HUDEP-2 (cell line): Measurements from ENCODE around the gene SIK2.
"Not testable (repeated sequence)": the region's sequence is repeated elsewhere in the genome, so short reads cannot be mapped to it uniquely, and the experiment has no call there.

Experiments used
- DNase-seq, 76 experiments: peaks; one replicate each; lab custom pipeline; 2025; ENCODE audit not compliant: unreplicated experiment in 76 of 76; lab: John Stamatoyannopoulos, UW

SIK2 gene

DNA sequence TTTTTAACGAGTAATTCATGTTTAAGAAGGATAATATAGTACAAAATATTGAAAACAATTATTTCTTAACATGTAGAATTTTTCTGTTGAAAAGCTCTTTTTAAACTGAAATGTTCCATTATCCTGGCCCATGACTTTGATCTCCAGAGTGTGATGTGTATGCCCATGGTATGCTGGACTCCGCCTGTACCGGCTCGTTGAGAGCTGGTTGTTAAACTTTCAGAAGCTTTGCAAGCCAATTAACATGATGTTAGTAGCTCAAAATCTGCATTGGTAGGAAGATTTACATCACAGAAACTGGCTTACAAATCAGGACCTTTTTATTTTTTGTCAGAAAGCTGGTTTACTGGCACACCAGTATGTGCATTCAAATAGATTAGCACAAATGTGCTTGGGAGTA is 15.0 kb downstream of the SIK2 start:
- no peak for DNase-seq

GRCh38 chr11:111620518-111620917 is 18.3 kb downstream of the SIK2 start:
- DNase-seq, result no peak

- DNase-seq, result peak in 4 of 76 experiments; percentile 7 to 26 (median 12)
These were observed 21.3 kb downstream of the SIK2 start for GRCh38 chr11:111623527-111624030.

- no peak for DNase-seq
These were observed 22.4 kb downstream of the SIK2 start for GRCh38 chr11:111624608-111625007.

GRCh38 chr11:111627591-111627990 is 25.3 kb downstream of the SIK2 start:
- DNase-seq, result no peak

GRCh38 chr11:111629499-111629898 is 27.2 kb downstream of the SIK2 start:
- no peak for DNase-seq

- no peak for DNase-seq
These were observed 28.9 kb downstream of the SIK2 start for GRCh38 chr11:111631024-111631665.

DNA sequence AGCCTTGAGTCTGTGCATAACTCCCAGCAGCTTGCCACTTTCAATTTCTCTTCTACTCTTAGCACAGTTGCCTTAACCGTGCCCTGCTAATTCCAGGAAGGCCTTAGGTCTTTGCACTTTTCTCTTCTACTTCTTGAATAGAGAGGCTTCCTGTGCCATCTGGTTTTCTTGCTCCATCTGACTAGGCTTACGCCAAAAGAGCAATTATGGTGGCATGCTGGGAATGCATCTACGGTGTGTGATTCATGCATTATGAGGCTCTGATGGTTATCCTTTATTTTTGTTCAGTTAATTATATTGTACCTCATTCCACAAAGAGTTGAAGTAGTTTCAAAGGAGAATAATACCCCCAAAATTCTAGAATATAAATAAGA is 29.4 kb downstream of the SIK2 start:
- no peak for DNase-seq

DNA sequence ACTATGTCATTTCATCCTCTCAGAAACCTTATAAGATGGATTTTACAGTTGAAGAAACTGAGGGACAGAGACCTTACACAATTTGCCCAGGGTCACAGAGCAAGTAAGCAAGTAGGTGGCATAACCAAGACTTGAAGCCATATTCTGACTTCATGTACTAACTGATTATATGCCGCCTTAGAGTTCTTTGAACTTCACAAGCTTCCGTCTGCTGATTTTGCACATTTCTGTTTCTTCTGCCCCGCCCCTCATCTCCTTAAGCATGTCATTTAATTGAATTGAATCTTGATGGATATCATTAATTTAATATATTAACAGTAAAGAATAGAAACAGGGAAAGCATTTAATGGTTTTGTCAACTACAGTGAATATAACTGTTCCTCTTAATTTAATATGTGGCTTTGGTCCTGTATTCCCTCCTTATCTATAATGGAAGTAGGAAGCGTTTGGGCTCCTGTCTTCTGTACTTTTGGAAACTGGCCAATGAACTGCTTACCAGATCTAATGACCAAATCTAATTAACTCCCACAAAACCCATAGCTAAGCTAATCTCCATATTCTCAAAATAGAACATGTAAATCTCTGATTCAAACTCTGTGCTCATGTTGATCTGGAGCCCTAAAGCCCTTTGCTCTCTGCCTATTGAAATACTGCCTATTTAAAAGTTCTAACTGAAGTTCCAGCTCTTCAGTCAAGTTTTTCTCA is 30.4 kb downstream of the SIK2 start:
- no peak for DNase-seq

DNA sequence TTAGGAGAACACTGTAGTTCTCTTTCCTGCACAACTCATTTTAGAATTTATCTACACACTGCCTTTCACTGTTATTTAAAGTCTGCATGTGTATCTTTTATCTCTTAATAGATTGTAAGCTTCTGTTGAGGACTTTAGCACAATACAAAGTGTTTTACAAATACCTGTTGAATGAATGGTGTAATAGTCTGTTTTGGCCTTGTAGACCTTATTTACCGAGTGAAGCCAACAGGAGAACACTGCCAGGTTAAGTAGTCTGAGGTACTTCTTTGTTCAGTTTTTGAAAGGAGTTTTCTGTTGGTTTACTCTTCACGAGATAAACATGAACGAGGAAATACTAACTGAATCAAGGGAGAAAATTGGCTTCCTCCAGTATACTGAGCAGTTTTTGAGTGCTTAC is 31.0 kb downstream of the SIK2 start:
- DNase-seq, result no peak

DNA sequence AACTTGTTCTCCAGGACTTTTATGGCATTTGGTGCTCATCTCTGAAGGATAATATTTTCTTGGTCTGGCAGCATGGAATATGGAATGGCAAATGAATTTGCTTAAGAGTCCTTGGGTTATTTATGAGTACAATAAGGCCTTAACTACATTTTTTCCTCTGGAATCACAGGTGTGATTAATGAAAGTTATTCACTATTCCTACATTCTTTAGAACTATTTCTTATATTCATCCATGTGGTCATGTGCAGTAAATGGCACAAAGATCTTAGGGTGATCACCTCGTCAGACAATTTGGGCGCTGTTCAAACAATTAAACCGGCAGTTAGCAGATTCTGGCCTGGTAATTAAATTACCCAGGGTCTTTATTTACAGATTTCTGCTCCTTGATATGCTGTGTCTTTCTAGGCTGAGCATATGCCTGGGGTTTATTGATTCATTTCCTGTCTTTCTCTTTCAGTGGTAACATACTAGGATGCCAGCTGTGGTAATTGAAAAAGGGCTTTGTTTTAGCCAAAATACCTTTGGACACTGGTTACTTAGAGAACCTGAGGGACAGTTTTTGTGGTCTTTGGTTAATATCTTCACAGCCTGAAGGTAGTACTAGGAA is 31.6 kb downstream of the SIK2 start:
- DNase-seq, result no peak

GRCh38 chr11:111634981-111635705 is 32.9 kb downstream of the SIK2 start:
- no peak for DNase-seq

- peak in 37 of 76 experiments; percentile 1 to 67 (median 26) for DNase-seq
These were observed 33.4 kb downstream of the SIK2 start for GRCh38 chr11:111635706-111636045.

DNA sequence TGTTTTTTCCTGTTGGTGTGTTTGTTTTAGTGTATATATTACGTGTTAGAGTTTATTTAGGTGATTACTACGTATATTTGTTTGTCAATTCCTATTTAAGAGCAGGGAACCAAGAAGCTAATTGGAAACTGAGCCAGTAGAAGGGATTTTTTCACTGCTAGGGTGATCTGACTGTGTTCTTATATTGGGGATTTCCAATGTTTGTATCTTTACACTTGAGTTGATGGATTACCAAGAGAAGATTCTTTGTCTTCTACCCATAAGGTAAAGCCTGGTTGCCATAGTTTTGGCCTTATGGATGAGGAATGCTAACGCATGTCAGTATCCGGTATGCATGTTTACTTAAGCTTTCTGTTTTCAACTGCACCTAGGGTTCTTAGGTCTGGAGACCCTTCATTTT is 35.6 kb downstream of the SIK2 start:
- DNase-seq, result no peak

GRCh38 chr11:111639226-111639925 is 37.1 kb downstream of the SIK2 start:
- no peak for DNase-seq

- no peak for DNase-seq
These were observed 39.2 kb downstream of the SIK2 start for GRCh38 chr11:111641339-111642015.

- DNase-seq, result no peak
These were observed 40.3 kb downstream of the SIK2 start for GRCh38 chr11:111642542-111642941.

DNA sequence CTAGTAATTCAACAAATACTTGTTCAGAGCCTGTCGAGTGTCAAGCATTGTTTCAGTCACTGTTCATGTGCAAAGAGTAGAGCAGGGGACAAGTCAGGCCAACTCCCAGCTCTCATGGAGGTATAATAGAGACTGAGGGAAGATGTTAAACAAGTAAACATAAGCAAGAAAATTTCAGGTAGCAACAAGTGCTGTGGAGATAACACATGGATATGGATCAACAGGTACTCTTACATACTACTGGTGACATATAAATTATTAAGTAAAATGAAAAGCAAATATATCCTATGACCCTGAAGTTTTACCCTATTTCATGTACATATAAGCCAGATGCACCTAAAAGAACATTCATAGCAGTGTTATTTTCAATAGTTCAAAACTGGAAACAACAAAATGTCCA is 42.7 kb downstream of the SIK2 start:
- no peak for DNase-seq

DNA sequence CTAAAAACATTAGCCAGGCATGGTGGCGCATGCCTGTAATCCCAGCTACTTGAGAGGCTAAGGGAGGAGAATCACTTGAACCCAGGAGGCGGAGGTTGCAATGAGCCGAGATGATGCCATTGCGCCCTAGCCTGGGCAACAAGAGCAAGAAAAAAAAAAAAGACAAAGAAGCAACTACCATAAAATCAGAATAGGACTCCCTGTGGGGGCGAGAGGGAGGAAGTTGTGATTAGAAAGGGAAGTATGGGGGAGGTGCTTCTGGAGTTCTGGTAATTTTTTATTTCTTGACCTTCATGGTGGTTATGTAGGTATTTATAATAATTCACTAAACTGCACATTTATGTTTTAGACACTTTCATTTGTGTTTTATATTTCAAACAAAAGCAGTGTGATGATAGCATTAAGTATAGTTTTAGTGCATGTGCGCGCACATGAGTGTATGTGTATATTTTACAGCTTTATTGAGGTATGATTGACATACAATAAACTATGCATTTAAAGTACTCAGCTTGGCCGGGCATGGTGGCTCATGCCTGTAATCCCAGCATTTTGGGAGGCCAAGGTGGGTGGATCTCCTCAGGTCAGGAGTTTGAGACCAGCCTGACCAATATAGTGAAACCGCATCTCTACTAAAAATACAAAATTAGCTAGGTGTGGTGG is 43.5 kb downstream of the SIK2 start:
- DNase-seq, result no peak

DNA sequence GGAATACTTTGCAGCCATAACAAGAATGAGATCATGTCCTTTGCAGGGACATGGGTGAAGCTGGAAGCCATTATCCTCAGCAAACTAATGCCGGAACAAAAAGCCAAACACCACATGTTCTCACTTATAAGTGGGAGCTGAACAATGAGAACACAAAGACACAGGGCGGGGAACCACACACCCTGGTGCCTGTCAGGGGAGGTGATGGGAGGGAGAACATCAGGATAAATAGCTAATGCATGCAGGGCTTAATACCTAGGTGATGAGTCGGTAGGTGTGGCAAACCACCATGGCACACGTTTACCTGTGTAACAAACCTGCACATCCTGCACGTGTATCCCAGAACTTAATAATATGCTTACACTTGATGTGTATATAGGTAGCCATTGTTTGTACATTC is 49.1 kb downstream of the SIK2 start:
- DNase-seq, result not testable (repeated sequence)
